NCI-H1417 treated with DMSO at 0.1 percent for 48 hours (cell line): ENCODE results near the gene GTF2H2.
"Not testable (repeated sequence)": the region's sequence is repeated elsewhere in the genome, so short reads cannot be mapped to it uniquely, and the experiment has no call there.

Source experiments
- DNase-seq: peaks from one replicate; lab custom pipeline; 2025; lab: John Stamatoyannopoulos, UW

GTF2H2 gene

DNA sequence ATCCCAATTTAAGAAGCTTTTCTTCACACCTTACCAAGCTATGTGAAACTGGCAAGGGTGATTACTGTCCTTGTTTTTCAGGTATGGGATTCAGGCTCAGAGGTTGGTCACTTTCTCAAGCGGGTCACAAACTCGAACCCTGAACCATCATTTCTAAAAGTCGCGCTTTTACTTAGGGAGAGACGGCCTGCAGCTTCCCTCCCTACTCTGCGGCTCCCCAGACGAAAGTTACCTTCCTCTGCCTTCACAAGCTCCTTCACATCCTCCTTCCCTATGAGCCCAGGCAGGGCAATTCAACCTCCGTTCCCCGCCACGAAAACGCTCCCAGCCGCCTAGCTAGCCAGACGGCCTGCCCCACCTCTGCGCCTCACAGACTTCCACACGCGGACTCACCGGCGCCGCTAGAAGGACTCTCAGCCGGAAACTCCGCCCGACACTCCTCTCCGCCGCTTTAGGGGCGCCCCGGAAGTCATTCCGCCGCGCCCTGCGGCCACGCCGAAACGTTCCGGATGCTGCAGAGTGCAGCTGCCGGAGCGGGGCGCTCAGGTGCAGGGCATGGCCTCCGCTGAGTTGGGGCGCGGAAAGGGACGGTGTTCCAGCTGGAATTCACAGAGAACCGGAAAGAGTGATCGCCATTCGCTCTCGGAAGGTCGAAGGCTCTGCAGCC lies at the start of gene GTF2H2:
TSS of gene GTF2H2 (minus strand) at position 415 of the 667 bp plus-strand sequence. CDS start 4,913 bp downstream, outside the sequence.
- not testable (repeated sequence) for DNase-seq

DNA sequence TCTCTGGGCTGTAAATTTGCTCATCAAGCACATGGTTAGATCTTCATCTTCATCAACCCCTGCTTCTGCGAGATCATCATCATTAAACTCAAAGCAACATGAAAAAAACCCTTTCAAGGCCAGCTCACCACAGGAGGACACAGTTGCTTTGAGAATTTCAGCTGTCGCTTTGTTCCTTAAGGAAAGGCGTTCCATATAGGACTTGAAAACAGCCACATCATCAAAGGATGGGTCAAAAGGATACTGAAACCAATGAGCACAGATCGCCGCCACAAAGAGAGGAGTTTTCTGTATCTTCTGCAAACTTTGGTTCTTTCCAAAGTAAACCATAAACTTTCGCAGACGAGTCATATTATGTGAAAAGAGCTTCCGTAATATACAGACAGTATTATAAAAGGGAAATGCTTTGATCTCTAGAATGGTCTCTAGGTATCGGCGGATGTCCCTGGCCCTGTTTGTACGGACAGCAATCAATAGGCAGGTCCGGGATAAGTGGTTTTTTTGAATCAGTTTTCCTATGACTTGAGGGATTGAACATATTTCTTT lies 42.3 kb upstream of the GTF2H2 start:
- DNase-seq, result not testable (repeated sequence)

DNA sequence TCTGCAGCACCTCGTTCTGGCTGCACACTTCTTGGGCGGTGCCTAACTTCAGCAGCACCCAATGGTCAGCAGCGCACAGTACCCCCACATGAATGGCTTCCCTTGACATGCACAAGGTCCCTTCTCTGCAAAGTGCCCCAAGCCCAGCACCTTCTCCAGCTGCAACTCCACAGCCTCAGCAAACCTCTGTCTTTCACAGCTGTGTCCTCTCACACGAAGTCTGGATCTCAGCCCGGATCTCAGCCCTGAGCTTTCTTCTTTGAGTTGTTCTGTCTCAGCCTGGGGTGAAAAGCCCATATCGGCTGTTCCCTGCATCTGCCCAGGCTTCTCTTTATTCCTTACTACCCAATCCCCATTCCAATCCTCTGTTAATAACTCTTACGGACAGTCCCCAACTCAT lies 32.5 kb upstream of the GTF2H2 start:
- not testable (repeated sequence) for DNase-seq

DNA sequence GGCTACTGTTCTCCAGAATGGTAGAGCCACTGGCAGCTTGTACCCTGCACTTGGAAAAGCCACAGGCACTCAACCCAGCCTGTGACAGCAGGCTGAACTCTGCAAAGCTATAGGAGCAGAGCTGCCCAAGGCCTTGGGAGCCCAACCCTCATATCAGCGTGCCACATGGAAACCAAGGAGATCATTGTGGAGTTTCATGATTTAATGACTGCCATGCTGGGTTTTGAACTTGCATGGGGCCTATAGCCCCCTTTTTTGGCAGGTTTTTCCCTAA lies 30.4 kb upstream of the GTF2H2 start:
- not testable (repeated sequence) for DNase-seq

DNA sequence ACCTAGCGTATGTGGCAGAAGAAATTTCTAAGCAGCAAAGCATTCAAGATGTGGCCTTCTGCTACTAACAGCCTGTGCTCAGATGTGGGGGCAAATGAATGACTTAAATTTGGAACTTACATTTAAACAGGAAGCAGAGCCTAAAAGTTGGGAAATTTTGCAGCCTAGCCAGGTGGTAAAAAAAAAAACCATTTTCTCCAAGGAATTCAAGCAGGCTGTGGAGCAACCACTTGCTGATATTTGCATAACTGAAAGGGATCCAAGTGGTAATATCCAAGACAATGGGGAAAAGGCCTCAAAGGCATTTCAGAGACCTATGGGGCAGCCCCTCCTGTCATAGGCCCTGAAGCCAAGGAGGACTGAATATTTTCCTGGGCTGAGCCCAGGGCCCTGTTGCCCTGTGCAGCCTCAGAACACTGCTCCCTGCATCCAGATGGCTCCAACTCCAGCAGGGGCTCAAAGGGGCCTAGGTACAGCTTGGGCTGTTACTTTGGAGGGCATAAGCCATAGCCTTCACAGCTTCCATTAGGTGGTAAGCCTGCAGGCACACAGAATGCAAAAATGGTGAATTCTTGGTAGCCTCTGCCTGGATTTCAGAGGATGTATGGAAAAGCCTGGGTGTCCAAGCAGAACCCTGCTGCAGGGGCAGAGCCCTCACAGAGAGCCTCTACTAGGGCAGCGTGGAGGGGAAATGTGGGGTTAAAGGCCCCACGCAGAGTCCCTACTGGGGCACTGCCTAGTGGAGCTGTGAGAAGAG lies 29.9 kb upstream of the GTF2H2 start:
- not testable (repeated sequence) for DNase-seq

DNA sequence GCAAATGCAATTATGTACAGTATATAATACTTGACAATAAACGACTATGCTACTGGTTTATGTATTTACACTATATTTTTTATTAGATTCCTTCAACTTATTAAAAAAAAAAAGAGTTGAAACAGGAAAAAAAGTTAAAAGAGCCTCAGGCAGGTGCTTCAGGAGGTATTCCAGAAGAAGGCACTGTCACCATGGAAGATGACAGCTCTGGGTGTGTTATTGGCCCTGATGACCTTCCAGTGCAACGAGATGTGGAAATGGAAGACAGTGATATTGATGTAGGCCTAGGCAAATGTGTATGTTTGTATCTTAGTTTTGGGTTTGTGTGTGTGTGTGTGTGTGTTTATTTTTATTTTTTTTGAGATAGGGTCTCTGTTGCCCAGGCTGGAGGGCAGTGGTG lies 22.3 kb upstream of the GTF2H2 start:
- not testable (repeated sequence) for DNase-seq

DNA sequence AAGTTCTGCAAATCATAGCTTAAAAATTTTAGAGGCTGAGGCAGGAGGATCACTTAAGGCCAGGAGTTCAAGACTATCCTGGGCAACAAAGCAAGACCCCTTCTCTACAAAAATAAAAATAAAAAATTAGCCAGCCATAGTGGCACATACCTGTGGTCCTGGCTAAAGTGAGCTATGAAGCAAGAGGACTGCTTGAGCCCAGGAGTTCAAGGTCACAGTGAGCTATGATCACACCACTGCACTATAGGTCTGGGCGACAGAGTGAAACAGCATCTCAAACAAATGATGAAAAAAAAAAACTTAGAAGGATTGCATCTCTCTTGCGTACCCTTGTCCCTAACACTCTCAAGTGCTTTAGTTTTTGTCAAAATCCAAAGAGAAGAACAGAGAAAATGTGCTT lies 21.3 kb upstream of the GTF2H2 start:
- not testable (repeated sequence) for DNase-seq

DNA sequence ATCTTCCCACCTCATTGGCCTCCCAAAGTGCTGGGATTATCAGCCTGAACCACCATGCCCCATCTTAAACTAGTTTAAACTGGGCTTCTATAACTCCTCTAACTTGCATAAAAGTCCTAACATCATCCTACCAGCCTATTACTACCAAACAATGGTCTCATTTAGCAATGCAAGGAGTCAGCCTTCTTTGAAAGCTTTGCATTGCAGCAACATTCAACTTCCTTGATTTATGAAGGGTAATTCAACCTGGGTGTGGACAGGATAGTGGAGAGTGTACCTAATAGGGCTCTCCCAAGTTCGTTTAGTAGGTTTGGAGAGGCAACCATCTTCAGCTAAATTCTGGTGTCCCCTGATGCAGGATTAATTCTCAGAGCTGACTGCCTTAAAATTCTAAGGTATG lies 18.7 kb upstream of the GTF2H2 start:
- not testable (repeated sequence) for DNase-seq

DNA sequence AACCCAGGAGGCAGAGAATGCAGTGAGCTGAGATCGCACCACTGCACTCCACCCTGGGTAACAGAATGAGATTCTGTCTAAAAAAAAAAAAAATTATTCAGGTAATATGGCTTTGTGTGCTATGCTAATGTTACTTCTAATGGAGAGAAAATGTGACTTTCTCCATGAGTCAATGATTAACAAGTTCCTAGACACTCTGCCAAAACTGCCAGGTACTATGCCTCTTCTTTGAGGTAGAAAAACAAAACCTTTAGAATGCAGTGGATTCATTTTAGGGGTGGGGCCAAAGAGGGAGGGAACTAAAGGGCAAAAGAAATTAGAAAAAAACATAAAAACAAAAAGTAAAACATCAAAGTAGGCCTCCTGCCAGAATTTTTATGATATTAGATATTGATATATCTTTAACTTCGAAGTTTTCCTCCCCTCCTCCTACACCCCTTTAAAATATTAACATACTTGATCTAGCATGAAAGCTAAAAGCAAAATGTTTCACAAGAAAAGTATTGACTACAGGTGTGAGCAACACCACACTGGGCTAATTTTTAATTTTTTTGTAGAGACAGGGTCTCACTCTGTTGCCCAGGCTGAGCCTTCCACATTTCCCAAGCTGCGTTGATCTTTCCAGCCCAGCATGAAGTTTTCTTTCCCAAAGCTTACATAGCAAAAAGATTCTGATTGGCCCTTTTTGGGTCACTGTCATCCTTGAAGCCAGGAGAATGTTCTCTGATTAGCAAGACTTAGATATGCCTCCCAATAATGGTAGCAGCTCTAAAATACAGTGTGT lies 17.0 kb upstream of the GTF2H2 start:
- not testable (repeated sequence) for DNase-seq

DNA sequence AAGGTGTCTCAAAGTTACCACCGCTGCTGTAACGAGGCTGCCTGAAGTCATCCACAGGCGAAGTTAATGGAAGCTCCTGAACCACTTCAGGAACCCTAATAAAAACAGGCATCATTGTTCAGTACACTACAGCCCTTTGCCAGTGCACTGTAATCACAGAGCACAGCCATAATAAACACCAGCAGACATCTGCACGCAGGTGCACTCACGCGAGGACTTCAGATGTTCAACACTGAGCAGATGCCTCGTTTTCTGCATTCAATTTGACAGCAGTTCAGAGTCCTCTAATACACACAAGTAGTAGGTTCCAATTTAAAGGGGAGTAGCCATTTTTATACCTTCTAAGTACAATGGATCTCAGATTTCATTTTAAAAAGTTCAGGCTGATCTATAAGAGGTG lies 15.4 kb upstream of the GTF2H2 start:
- not testable (repeated sequence) for DNase-seq

DNA sequence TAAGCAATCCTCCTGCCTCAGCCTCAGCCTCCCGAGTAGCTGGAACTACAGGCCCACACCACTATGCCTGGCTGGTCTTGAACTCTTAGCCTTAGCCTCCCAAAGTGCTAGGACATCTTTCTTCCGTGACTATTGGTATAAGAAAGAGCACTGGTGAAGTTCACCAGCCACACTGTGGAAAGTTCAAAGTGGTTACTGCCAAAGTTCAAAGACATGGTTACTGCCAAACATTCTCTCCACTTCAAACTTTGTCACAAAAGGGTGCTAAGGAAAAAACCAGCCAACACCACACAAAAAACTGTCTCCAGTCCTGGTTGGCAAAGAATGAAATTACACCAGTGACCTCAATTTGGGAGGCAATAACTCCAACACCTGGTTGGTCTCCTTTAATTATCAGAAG lies 14.9 kb upstream of the GTF2H2 start:
- DNase-seq, result not testable (repeated sequence)

DNA sequence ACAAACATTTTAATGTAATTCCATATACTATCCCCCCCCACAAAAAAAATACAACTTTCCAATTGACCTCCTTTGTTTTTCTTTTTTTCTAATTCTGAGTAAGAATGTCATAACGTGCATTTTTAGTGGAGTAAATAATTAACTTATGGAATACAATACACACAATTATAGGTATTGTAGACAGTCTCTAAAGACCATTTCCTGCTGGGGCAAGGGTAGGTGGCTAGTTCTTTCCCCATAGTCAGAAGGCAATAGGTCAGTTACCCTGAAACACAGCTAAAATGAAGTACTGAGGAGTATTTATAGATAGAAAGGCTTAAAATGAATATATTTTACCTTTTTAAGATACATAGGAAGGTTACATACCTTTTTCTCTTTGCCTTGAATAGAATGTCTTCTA lies 6.2 kb downstream of the GTF2H2 start:
- not testable (repeated sequence) for DNase-seq

DNA sequence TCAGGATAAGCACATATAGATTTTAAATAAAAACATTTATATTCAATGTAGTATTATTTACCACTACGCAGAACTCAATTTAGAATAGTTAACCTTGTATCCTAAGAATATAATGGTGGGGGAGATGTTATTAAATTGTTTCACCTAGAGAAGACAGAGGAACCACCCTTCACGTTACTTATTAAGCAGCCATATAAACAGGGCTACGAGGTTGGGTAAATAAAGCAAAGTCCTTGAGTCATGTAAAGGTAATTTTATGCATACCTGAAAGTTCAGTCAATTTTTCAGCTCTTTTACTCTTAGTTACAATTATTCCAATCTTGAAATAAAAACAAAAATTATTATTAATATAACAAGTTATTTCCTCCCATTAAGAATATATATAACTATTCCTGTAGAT lies 8.1 kb downstream of the GTF2H2 start:
- DNase-seq, result not testable (repeated sequence)

DNA sequence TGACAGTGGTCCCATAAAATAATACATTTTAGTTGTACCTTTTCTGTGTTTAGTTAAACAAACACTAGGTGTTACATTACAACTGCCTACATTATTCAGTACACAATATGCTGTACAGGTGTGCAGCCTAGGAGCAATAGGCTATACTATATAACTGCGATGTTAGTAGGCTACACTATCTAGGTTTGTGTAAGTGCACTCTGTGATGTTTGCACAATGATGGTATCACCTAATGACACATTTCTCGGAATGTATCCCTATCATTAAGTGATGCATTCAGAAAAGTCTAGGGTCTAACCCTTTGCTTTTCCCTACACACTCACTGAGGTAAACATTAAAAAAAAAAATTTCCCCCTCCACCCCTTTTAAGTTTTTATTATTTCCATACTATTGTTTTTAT lies 22.7 kb downstream of the GTF2H2 start:
- DNase-seq, result not testable (repeated sequence)

DNA sequence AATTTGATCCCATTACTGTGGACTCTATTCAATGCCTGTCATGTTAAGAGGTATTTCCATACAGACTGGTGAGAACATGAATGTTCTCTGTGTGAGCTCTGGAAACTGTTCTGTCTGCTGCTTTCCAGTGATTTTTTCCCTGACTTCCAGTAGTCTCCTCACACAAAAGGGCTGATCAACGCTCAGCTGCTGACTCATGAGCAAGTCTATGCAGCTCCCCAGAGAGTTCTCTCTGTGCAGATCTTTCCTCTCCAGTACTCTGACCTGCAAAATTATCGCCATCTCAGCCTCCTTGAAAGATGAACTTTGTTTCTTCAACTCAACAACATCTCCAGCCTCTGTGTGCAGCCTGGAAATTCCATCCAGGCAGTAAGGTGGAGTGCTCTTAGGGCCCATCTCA lies 23.3 kb downstream of the GTF2H2 start:
- DNase-seq, result not testable (repeated sequence)

DNA sequence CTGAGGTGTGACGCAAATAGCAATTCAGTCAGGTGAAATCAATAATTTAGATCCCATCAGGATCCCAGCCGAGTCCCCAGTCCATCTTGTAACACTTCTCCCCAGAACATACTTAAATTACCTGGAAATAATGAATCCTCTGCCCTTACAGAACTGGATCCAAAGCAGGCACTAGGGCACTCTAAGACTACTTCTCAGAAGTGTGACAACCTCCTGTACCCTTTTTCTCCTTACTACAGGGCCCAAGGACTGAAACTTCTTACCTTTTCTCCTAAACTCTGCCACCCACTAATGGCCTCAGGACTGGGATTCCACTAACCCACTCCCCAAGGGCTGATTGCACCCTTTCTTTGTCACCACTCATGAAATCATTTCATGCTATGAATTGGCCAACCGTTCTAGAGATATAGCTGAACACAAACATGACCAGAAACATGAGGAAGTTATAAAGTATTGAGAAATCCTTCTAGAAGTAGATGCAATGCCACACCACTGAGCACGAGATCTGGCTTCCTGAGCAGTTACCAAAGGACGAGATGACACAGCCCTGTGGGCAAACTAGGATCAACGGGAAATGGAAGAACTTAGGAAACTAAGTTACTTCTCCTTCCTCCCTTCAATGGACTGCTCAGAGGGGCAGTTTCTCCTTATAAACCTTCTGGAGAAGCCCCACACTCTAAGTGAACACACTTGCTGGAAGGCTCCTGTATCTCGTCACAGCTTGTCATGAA lies 36.3 kb downstream of the GTF2H2 start:
- DNase-seq, result not testable (repeated sequence)

DNA sequence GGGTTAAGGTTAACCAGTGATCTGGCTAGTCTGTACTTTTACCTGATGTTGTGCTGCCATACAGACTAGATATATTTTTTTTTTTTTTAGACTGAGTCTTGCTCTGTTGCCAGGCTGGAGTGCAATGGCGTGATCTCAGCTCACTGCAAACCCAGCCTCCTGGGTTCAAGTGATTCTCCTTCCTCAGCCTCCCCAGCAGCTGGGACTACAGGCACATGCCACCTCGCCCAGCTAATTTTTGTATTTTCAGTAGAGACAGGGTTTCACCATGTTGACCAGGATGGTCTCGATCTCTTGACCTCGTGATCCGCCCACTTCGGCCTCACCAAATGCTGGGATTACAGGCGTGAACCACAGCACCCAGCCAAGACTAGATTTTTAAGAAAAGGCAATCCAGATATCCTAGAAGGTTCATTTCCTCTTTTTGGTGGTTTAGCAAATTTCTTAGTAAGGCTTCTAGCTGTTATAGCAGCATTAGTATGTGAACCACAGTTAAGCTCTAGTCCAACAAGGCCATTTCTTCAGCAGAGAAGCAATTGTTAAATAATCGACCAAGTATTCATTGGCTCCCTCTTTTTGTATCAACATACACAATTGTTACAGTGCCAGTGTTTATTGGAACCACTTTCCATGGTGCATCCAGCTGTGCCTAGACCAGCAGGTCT lies 42.1 kb downstream of the GTF2H2 start, which contains the start of gene NAIP:
TSS of gene NAIP (minus strand) at position 51 of the 665 bp plus-strand sequence. CDS start 12,424 bp downstream, outside the sequence.
- not testable (repeated sequence) for DNase-seq

DNA sequence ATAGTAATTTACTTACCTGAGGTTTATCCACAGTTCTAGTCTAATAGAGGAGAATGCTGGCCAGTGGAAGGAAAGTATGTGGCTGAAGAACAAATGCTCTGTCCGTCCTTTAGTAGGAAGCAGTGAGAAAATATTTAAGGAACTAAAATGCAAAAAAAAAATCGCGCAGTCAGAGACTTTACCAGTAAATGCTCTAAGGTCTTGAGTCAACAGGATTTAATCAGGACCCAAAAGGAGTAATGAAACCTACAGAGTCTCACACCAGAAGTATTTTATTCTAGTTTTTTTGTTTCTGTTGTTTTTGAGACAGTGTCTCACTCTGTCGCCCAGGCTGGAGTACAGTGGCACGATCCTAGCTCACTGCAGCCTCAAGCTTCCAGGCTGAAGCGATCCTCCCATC lies 46.8 kb downstream of the GTF2H2 start:
- not testable (repeated sequence) for DNase-seq

DNA sequence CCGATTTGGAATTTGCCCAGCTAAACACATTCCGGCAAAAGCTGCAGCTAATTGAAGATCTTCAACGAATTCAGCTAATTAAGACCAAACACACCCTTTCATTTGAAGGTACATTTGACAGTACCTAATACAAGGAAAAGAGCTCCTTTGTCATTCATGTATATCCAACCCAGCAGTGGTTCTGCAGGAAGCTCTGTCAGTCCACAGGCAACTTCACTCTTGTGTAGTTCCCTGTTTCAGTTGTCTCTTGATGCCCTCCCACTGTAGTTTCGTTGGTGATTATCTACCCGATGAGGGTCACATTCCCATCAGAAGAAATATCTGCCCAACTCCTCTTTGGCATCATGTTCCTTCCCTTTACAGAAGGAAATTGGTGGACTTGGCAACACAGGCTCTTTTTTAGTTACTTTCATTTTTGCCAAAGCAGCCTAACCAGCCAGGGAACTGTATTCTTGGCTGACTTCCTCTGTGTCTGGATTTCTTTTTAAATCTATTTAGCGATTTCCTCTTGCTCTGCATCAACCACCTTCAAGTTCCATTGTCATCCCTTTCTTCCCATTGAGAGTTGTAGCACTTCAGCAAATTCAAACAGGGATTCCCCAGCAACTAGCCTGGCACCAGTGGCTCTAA lies 49.0 kb downstream of the GTF2H2 start:
- not testable (repeated sequence) for DNase-seq

DNA sequence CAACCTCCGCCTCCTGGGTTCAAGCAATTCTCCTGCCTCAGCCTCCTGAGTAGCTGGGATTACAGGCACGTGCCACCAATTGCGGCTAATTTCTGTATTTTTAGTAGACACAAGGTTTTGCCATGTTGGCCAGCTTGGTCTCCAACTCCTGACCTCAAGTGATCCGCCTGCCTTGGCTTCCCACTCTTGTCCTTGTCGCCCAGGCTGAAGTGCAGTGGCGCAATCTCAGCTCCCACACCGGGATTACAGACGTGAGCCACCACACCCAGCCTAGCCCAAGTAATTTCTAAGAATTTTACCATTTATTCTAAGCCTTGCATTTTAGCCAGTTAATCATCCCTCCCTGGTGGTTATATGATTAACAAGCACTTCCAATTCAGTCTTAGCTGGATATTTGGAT lies 53.3 kb downstream of the GTF2H2 start:
- no peak for DNase-seq

DNA sequence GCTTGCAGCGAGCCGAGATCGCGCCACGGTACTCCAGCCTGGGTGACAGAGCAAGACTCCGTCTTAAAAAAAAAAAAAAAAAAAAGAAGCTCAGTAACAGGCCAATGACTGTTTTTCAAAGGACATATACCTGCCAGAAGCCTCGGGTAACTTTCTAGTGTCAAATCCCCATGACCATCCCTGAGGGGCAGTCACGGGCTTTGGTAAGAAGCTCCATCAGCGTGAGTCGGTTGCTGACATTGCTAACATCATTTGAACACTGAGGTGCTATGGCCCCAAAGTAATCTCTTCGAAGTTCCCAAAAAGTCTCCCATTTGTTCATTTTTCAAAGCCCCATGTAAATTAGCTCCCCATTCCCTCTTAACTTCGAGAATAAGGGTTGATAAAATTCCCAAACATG lies 53.9 kb downstream of the GTF2H2 start:
- DNase-seq, result no peak
